PC-3 (cell line): ENCODE results near the gene BPIFB1. TPM values are rescaled to one million over a fixed set of nuclear protein-coding genes. Genes with fewer than 3 reads are reported as not detected.

ENCODE experiments used
- ATAC-seq: fragments of 200-7000 bp; cut with Tn5 transposase; 2 replicates; pipeline ENCODE4 v1.9.1; 2020; ENCODE audit warnings: mild to moderate bottlenecking, moderate library complexity
- BruUV-seq: library from RNA; stranded (reverse); fragments of 400-500 nt; replicated peaks from 2 replicates; lab custom pipeline; 2021; lab: Mats Ljungman, UMichigan
- CTCF ChIA-PET: fragments of 300-600 bp; sonication (Branson Sonifier 250); formaldehyde crosslinking; loops from one replicate; lab custom pipeline; 2022; ENCODE audit warnings: antibody characterized with exemption; lab: Charles Lee
- POLR2A ChIA-PET: fragments of 300-600 bp; sonication (Branson Sonifier 250); formaldehyde crosslinking; loops from one replicate; lab custom pipeline; 2022; ENCODE audit warnings: antibody characterized with exemption; ENCODE audit not compliant: unreplicated experiment; lab: Charles Lee
- DNase-seq: peaks from one replicate; pipeline ENCODE4 v3.0.0-alpha.2; 2015
- H2AFZ ChIP-seq: fragments of 300-600 bp; sonication (generic); 2 replicates; pipeline ENCODE4 v1.6.0; 2016; ENCODE audit warnings: antibody characterized with exemption, low read length
- H3F3A ChIP-seq: fragments of 300-600 bp; sonication (generic); one replicate; pipeline ENCODE4 v1.6.0; 2017; ENCODE audit warnings: antibody characterized with exemption, low read length, control low read depth, mild to moderate bottlenecking; ENCODE audit not compliant: unreplicated experiment
- H3K27ac ChIP-seq: fragments of 300-600 bp; sonication (generic); 2 replicates; pipeline ENCODE4 v1.5.1; 2016; ENCODE audit warnings: mild to moderate bottlenecking, low read length
- H3K27me3 ChIP-seq: fragments of 300-600 bp; sonication (generic); 2 replicates; pipeline ENCODE4 v1.6.1; 2016; ENCODE audit warnings: low read length, mixed read lengths
- H3K36me3 ChIP-seq: fragments of 300-600 bp; sonication (generic); 2 replicates; pipeline ENCODE4 v1.6.1; 2016; ENCODE audit warnings: low read depth, mixed run types, low read length, mixed read lengths
- H3K4me1 ChIP-seq: fragments of 300-600 bp; sonication (generic); 2 replicates; pipeline ENCODE4 v1.5.1; 2016; ENCODE audit warnings: low read length; ENCODE audit not compliant: insufficient read depth
- H3K4me2 ChIP-seq: fragments of 300-600 bp; sonication (generic); 2 replicates; pipeline ENCODE4 v1.6.0; 2016; ENCODE audit warnings: low read length
- H3K4me3 ChIP-seq: fragments of 300-600 bp; sonication (generic); 2 replicates; pipeline ENCODE4 v1.5.1; 2016; ENCODE audit warnings: mild to moderate bottlenecking, low read length, mixed read lengths
- H3K79me2 ChIP-seq: fragments of 300-600 bp; sonication (generic); 2 replicates; pipeline ENCODE4 v1.6.1; 2017; ENCODE audit warnings: low read length, mixed read lengths
- H3K9ac ChIP-seq: fragments of 300-600 bp; sonication (generic); 2 replicates; pipeline ENCODE4 v1.6.0; 2016; ENCODE audit warnings: mild to moderate bottlenecking, low read length
- H3K9me2 ChIP-seq: fragments of 300-600 bp; sonication (generic); replicated peaks from 2 replicates; pipeline ENCODE4 v1.6.1; 2016; ENCODE audit warnings: mixed run types, low read length, mixed read lengths
- H3K9me3 ChIP-seq: fragments of 300-600 bp; sonication (generic); 2 replicates; pipeline ENCODE4 v1.6.1; 2016; ENCODE audit warnings: low read length, mixed read lengths
- H4K20me1 ChIP-seq: fragments of 300-600 bp; sonication (generic); 2 replicates; pipeline ENCODE4 v1.6.1; 2016; ENCODE audit warnings: low read length, mixed read lengths
- CTCF ChIP-seq: fragments of 300-600 bp; sonication (generic); conservative IDR thresholded peaks from 2 replicates; pipeline ENCODE4 v1.5.1; 2017; ENCODE audit warnings: antibody characterized with exemption, low read depth, mild to moderate bottlenecking, low read length
- EZH2 ChIP-seq: fragments of 300-600 bp; sonication (generic); IDR thresholded peaks from one replicate; pipeline ENCODE4 v1.6.1; 2017; ENCODE audit warnings: antibody characterized with exemption, mild to moderate bottlenecking, low read length; ENCODE audit not compliant: unreplicated experiment
- EZH2phosphoT487 ChIP-seq: fragments of 300-600 bp; sonication (generic); IDR thresholded peaks from 2 replicates; pipeline ENCODE4 v1.6.1; 2018; ENCODE audit warnings: mild to moderate bottlenecking, antibody characterized with exemption, low read length, borderline replicate concordance
- intact Hi-C: fragments of 100-400 bp; cut with micrococcal nuclease; formaldehyde crosslinking; loops from 2 replicates; pipeline ENCODE4 v1.9.0; 2023
- total RNA-seq: library from RNA; depleted of rRNA; stranded (reverse); fragments of >200 nt; gene quantifications from 2 replicates; pipeline ENCODE4 v1.2.3, GENCODE V29; 2014

BPIFB1 gene
- total RNA-seq, 1 experiment from 2014 or later = not detected

- no peak for TF ChIP-seq EZH2
- TF ChIP-seq EZH2phosphoT487 = no peak
- no peak for TF ChIP-seq CTCF
- Histone ChIP-seq H3K4me1 (no peaks in the 10 kb centered on the region), H3K27ac (no peak overlapping the region), H3K27me3 (peaks cover 60% of the 10 kb centered on the region), H3K36me3 (no peaks in the 10 kb centered on the region), H3K9me3 (no peaks in the 10 kb centered on the region), H2AFZ (no peak overlapping the region), H3K4me2 (no peak overlapping the region), H3K9me2 (no peaks in the 10 kb centered on the region), H3K9ac (no peak overlapping the region), H3K4me3 (no peak overlapping the region), H4K20me1 (no peaks in the 10 kb centered on the region), H3F3A (no peaks in the 10 kb centered on the region), H3K79me2 (no peaks in the 10 kb centered on the region)
- DNase-seq = no peak
- no TSS peak for BruUV-seq
- ChIA-PET POLR2A (no interaction called here), CTCF (no interaction called here)
- intact Hi-C loops = no loop called here
- no peak for ATAC-seq
Measured at GRCh38 chr20:33236351-33236750, 46.7 kb upstream of the BPIFB1 start.

- no peak overlapping the region for H2AFZ ChIP-seq
- no peak for TF ChIP-seq CTCF
- no peak for TF ChIP-seq EZH2
- TF ChIP-seq EZH2phosphoT487 = no peak
- no peaks in the 10 kb centered on the region for H3K4me1 ChIP-seq
- H3K36me3 ChIP-seq = no peaks in the 10 kb centered on the region
- intact Hi-C loops = no loop called here
- no peaks in the 10 kb centered on the region for H3K9me3 ChIP-seq
- no peak for ATAC-seq
- H3K9ac ChIP-seq = no peak overlapping the region
- CTCF ChIA-PET = no interaction called here
- POLR2A ChIA-PET = no interaction called here
- no peak for DNase-seq
- H3K27me3 ChIP-seq = peaks cover 53% of the 10 kb centered on the region
- H3K27ac ChIP-seq = no peak overlapping the region
- BruUV-seq = no TSS peak
- H3K9me2 ChIP-seq = no peaks in the 10 kb centered on the region
- H3K4me3 ChIP-seq = no peak overlapping the region
- no peak overlapping the region for H3K4me2 ChIP-seq
- H4K20me1 ChIP-seq = no peaks in the 10 kb centered on the region
- H3K79me2 ChIP-seq = no peaks in the 10 kb centered on the region
- H3F3A ChIP-seq = no peaks in the 10 kb centered on the region
Measured at GRCh38 chr20:33237989-33238388, 45.0 kb upstream of the BPIFB1 start.

GRCh38 chr20:33239418-33239817, 43.6 kb upstream of the BPIFB1 start:
- no peaks in the 10 kb centered on the region for H3K79me2 ChIP-seq
- no peaks in the 10 kb centered on the region for H3K4me1 ChIP-seq
- no peak overlapping the region for H3K4me2 ChIP-seq
- no peak overlapping the region for H3K9ac ChIP-seq
- H4K20me1 ChIP-seq = no peaks in the 10 kb centered on the region
- H2AFZ ChIP-seq = no peak overlapping the region
- peaks cover 46% of the 10 kb centered on the region for H3K27me3 ChIP-seq
- no TSS peak for BruUV-seq
- no peaks in the 10 kb centered on the region for H3K9me2 ChIP-seq
- no peak for DNase-seq
- no peak overlapping the region for H3K27ac ChIP-seq
- no peak overlapping the region for H3K4me3 ChIP-seq
- H3K9me3 ChIP-seq = no peaks in the 10 kb centered on the region
- no peaks in the 10 kb centered on the region for H3F3A ChIP-seq
- ChIA-PET POLR2A (no interaction called here), CTCF (no interaction called here)
- no peak for ATAC-seq
- TF ChIP-seq EZH2phosphoT487 (no peak), CTCF (no peak), EZH2 (no peak)
- intact Hi-C loops = no loop called here
- no peaks in the 10 kb centered on the region for H3K36me3 ChIP-seq
